ENCODE data around the gene RTN1. TPM values are rescaled to one million over a fixed set of nuclear protein-coding genes. Genes with fewer than 3 reads are reported as not detected.

The RTN1 gene
- total and polyA plus RNA-seq, 2 donors (not counting 1 experiment from before 2014, with no cell fraction given) = 0.34 TPM; not detected in 1

- Histone ChIP-seq H3K79me2 (ENCODE audit: control insufficient read depth, insufficient read depth, low read length) (no peaks in the 10 kb centered on the region), H3K9ac (ENCODE audit: low read length) (no peak overlapping the region), H2AFZ (ENCODE audit: insufficient read depth, low read depth, low read length, poor library complexity, severe bottlenecking) (no peak overlapping the region), H3K27ac (ENCODE audit: low read length in 2 of 2) (no peak overlapping the region), H3K9me3 (ENCODE audit: control extremely low read depth in 1 of 3, control insufficient read depth in 2 of 3, insufficient read depth in 1 of 3, low read length in 2 of 3) (no peaks in the 10 kb centered on the region), H4K20me1 (ENCODE audit: control insufficient read depth, insufficient read depth, low read length, poor library complexity, severe bottlenecking) (no peaks in the 10 kb centered on the region), H3K36me3 (replicated peaks in 1 of 2; ENCODE audit: control extremely low read depth in 1 of 2, control insufficient read depth in 1 of 2, extremely low read depth in 1 of 2, insufficient read depth in 2 of 2, low read length in 1 of 2) (no peaks in the 10 kb centered on the region), H3K4me2 (replicated peaks; ENCODE audit: low read depth, low read length, poor library complexity, severe bottlenecking) (no peak overlapping the region), H3K27me3 (replicated peaks in 1 of 4; ENCODE audit: control extremely low read depth in 1 of 4, control insufficient read depth in 3 of 4, insufficient read depth in 4 of 4, low read length in 3 of 4) (peaks cover 0 to 4% (median 0%) of the 10 kb centered on the region in 4 experiments), H3K4me1 (ENCODE audit: control insufficient read depth in 2 of 2, insufficient read depth in 2 of 2, low read length in 2 of 2) (no peaks in the 10 kb centered on the region), H3K4me3 (ENCODE audit: control extremely low read depth in 1 of 5, extremely low read depth in 1 of 5, insufficient read depth in 1 of 5, low read depth in 2 of 5, low read length in 4 of 5) (no peak overlapping the region)
- Mint-ChIP-seq H3K4me3 (no peak overlapping the region), H3K4me1 (no peaks in the 10 kb centered on the region), H3K9me3 (ENCODE audit: insufficient read depth) (no peaks in the 10 kb centered on the region), H3K27ac (no peak overlapping the region), H3K27me3 (peaks cover 19% of the 10 kb centered on the region)
- POLR2A ChIA-PET = no interaction called here
- DNase-seq (no peak), ATAC-seq (ENCODE audit: low read depth) (no peak)
- intact Hi-C loops (cut with micrococcal nuclease) = no loop called here
- CTCF ChIA-PET = no interaction called here
- 88% methylated on average over 1 of the region's 3 CpGs for WGBS (ENCODE audit: insufficient coverage)
- TF ChIP-seq EZH2 (IDR thresholded peaks at IDR 0.05; ENCODE audit: borderline replicate concordance, insufficient read depth, low read depth, low read length, poor library complexity, severe bottlenecking) = no peak
- TF ChIP-seq, protein P1, sequence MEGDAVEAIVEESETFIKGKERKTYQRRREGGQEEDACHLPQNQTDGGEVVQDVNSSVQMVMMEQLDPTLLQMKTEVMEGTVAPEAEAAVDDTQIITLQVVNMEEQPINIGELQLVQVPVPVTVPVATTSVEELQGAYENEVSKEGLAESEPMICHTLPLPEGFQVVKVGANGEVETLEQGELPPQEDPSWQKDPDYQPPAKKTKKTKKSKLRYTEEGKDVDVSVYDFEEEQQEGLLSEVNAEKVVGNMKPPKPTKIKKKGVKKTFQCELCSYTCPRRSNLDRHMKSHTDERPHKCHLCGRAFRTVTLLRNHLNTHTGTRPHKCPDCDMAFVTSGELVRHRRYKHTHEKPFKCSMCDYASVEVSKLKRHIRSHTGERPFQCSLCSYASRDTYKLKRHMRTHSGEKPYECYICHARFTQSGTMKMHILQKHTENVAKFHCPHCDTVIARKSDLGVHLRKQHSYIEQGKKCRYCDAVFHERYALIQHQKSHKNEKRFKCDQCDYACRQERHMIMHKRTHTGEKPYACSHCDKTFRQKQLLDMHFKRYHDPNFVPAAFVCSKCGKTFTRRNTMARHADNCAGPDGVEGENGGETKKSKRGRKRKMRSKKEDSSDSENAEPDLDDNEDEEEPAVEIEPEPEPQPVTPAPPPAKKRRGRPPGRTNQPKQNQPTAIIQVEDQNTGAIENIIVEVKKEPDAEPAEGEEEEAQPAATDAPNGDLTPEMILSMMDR (IDR thresholded peaks at IDR 0.05) = no peak
Measured at GRCh38 chr14:59830338-59830734, 40.2 kb downstream of the RTN1 start.

- H3K4me2 ChIP-seq (replicated peaks; ENCODE audit: low read depth, low read length, poor library complexity, severe bottlenecking) = no peak overlapping the region
- H3K4me3 Mint-ChIP-seq = no peak overlapping the region
- DNase-seq (no peak), ATAC-seq (ENCODE audit: low read depth) (no peak)
- H3K4me1 Mint-ChIP-seq = no peaks in the 10 kb centered on the region
- H3K36me3 ChIP-seq (replicated peaks in 1 of 2; ENCODE audit: control extremely low read depth in 1 of 2, control insufficient read depth in 1 of 2, extremely low read depth in 1 of 2, insufficient read depth in 2 of 2, low read length in 1 of 2) = no peaks in the 10 kb centered on the region
- ChIA-PET POLR2A (no interaction called here), CTCF (no interaction called here)
- no peak overlapping the region for H3K4me3 ChIP-seq (ENCODE audit: control extremely low read depth in 1 of 5, extremely low read depth in 1 of 5, insufficient read depth in 1 of 5, low read depth in 2 of 5, low read length in 4 of 5)
- H3K4me1 ChIP-seq (ENCODE audit: control insufficient read depth in 2 of 2, insufficient read depth in 2 of 2, low read length in 2 of 2) = no peaks in the 10 kb centered on the region
- intact Hi-C loops (cut with micrococcal nuclease) = no loop called here
- no peak for TF ChIP-seq EZH2 (IDR thresholded peaks at IDR 0.05; ENCODE audit: borderline replicate concordance, insufficient read depth, low read depth, low read length, poor library complexity, severe bottlenecking)
- no peaks in the 10 kb centered on the region for H3K9me3 Mint-ChIP-seq (ENCODE audit: insufficient read depth)
- no peaks in the 10 kb centered on the region for H3K79me2 ChIP-seq (ENCODE audit: control insufficient read depth, insufficient read depth, low read length)
- peaks cover 19% of the 10 kb centered on the region for H3K27me3 Mint-ChIP-seq
- H3K27me3 ChIP-seq (replicated peaks in 1 of 4; ENCODE audit: control extremely low read depth in 1 of 4, control insufficient read depth in 3 of 4, insufficient read depth in 4 of 4, low read length in 3 of 4) = peaks cover 0 to 4% (median 0%) of the 10 kb centered on the region in 4 experiments
- no peak overlapping the region for H2AFZ ChIP-seq (ENCODE audit: insufficient read depth, low read depth, low read length, poor library complexity, severe bottlenecking)
- no peak overlapping the region for H3K27ac Mint-ChIP-seq
- no peak overlapping the region for H3K27ac ChIP-seq (ENCODE audit: low read length in 2 of 2)
- H3K9ac ChIP-seq (ENCODE audit: low read length) = no peak overlapping the region
- no peaks in the 10 kb centered on the region for H4K20me1 ChIP-seq (ENCODE audit: control insufficient read depth, insufficient read depth, low read length, poor library complexity, severe bottlenecking)
- no peaks in the 10 kb centered on the region for H3K9me3 ChIP-seq (ENCODE audit: control extremely low read depth in 1 of 3, control insufficient read depth in 2 of 3, insufficient read depth in 1 of 3, low read length in 2 of 3)
- WGBS (ENCODE audit: insufficient coverage) = 30% methylated on average over 2 of the region's 4 CpGs
Measured at GRCh38 chr14:59829469-59830337, 40.9 kb downstream of the RTN1 start.
